ENCODE measurements around the gene GLCCI1.

The GLCCI1 gene

DNA sequence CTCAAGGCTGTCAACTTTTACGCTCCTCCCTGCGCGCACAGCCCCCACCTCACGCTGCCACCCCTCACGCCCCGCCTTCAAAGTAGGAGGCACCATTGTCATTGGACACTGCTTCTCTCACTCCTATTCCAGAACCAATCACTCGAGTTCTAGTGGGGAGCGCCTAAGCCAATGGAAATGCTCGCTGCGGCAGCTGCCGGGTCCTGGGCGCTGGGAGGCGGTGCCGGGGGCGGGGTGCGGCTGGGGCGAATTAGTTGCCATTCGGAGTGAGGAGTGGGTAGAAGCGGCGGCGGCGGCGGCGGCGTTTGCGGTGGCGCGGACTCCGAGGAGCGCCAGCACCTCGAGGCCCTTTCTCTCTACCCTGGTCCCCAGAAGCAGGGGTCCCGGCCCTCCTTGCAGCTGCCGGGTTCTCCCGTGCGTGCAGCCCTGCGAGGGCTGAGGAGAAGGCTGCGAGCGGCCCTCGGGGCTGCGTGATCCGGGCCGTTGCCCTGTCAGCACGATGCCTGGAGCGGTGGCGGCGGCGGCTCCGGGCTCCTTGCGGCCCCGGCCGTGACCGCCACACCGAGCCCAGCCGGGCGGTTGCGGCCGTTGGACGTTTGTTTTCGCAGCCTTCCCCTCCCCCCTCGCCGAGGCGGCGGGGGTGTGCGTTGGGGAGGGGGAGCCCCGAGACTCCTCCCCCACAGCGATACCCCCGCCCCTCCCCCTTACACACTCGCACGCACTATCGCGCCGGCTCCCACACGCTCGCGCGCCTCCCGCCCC is at the start of gene GLCCI1:
GLCCI1 (plus strand) TSS at position 253 of the 762 bp plus-strand sequence. CDS start 555 bp downstream, outside the sequence.
- peak; percentile 98 for DNase-seq

GRCh38 chr7:7919449-7919945 is 49.1 kb upstream of the GLCCI1 start:
- DNase-seq: no peak

DNA sequence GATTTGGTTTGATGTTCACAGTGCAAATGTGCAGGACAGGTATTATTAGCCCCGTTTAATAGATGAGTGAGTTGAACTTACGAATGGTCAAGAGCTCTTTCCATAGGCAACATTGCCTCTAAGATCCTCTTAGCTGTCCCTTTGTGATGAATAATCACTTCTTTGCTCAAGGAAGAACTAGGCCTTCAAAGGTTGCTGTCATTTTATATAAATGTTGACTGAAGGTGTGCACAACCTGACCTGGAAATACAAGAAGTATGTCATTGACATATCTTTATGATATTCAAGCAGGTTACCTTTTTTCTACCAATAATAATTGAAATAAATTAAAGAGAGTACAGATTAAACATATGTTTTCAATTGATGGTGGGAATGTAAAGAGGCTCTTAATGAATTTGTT is 48.5 kb upstream of the GLCCI1 start:
- no peak for DNase-seq

GRCh38 chr7:7920481-7920880 is 48.1 kb upstream of the GLCCI1 start:
- DNase-seq: no peak

GRCh38 chr7:7921830-7922229 is 46.8 kb upstream of the GLCCI1 start:
- DNase-seq: no peak

- DNase-seq: no peak
Measured at GRCh38 chr7:7922684-7923385, 45.8 kb upstream of the GLCCI1 start.

GRCh38 chr7:7923818-7924217 is 44.8 kb upstream of the GLCCI1 start:
- no peak for DNase-seq

DNA sequence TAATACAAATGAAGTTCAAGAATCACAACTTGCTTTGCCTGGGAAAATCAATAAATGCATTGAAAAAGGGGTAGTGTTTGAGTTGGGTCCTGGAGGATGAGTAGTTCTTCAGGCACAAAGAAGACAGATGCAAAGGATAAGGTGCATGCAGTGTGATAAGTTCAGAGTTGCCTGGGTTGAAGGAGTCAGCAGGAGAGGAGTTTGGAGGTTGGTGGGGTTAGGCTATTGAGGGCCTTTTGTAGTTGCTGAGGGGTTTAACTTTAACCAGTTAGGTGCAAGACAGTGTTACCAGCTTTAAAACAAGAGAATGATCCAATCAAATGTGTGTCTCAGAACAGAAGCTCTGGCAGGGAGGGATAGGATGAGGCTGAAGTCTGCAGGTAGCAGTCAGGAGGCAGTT is 44.3 kb upstream of the GLCCI1 start:
- DNase-seq: no peak

DNA sequence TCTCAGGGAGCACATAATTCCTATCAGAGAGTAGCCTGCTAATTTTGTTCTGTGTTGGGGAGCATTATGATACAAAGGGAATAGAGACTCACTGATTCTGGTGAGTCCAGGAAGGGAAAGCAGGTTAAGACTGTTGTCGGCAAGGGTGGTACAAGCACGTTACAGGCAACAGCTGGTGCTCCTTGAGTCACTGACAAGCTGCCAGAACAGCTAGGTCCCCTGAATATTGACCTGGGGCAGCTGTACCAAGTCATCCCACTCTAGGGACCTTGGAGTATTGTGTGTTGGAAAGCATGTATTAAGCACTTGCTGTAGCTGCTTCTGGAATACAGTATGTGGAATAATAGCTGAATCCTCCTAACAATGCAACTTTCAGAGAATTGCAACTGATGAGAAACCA is 37.0 kb upstream of the GLCCI1 start:
- DNase-seq: no peak

DNA sequence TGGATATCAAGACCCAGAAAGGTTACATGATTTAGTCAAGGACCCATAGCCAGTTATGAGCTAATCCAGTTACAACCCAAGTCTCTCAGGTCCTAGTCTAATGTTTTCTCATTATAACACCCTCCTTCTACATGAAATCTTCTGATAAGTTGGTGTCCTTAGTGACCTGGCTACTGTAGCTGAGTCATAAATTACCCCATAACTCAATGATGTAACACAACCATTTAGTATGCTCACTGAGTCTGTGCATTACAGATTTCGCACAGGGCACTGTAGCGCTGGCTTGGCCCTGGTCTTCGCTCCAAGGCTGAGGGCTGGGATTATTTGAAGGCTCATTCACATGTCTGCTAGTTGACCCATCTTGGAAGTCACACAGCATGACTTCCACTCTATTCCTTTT is 36.0 kb upstream of the GLCCI1 start:
- DNase-seq: no peak

DNA sequence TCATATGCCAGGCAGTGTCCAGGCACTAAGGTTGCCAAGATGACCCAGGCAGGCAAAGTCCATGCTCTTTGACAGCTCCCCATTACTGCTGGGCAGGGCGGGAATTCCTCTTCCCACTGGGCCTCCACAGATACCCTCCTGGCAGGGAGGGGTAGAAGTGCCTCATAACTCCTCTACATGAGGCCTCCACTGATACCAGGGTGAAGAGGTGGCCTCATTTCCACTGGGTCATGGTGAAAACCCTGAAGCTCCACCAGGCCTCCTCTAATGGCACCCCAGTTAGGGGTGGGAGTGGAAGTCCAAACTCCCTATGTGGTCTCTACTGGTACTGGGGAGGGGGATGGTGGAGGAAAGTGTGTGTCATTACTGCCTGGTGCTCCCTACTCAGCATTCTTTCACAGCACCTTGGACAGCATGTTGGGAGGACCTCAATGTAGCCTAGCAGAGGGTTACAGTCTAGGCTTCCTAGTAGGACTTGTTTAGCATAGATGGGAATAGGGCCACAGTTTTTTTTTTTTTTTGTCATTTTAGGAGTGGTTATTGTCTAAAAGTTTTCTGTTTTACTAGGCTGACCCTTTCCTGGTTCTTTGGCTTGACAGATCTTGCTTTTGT is 34.6 kb upstream of the GLCCI1 start:
- DNase-seq: no peak

GRCh38 chr7:7934945-7935344 is 33.7 kb upstream of the GLCCI1 start:
- no peak for DNase-seq

DNA sequence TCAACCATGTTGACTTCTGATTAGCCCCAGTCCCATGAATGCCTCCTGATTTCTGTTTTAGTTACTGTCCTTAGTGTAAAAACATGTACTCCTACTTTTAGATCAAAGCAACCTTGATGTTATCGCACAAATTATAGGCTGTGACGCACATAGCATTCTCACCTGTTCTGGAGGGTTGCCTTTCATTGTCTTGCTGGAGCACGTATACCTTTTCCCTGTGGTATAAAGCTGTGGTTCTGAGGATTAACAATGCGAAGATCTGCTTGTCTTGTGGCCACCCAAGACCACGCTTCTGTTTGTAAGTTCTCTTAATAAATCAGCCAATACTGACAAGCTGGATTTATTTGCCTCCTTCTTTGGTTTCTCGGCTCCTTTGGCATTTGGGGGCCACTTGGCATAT is 30.1 kb upstream of the GLCCI1 start:
- no peak for DNase-seq

- no peak for DNase-seq
Measured at GRCh38 chr7:7943951-7944350, 24.6 kb upstream of the GLCCI1 start.

- DNase-seq: no peak
Measured at GRCh38 chr7:7944619-7945282, 23.8 kb upstream of the GLCCI1 start.

- DNase-seq: no peak
Measured at GRCh38 chr7:7946486-7946885, 22.1 kb upstream of the GLCCI1 start.

- DNase-seq: no peak
Measured at GRCh38 chr7:7948232-7948631, 20.4 kb upstream of the GLCCI1 start.

- DNase-seq: no peak
Measured at GRCh38 chr7:7953806-7954205, 14.8 kb upstream of the GLCCI1 start.

DNA sequence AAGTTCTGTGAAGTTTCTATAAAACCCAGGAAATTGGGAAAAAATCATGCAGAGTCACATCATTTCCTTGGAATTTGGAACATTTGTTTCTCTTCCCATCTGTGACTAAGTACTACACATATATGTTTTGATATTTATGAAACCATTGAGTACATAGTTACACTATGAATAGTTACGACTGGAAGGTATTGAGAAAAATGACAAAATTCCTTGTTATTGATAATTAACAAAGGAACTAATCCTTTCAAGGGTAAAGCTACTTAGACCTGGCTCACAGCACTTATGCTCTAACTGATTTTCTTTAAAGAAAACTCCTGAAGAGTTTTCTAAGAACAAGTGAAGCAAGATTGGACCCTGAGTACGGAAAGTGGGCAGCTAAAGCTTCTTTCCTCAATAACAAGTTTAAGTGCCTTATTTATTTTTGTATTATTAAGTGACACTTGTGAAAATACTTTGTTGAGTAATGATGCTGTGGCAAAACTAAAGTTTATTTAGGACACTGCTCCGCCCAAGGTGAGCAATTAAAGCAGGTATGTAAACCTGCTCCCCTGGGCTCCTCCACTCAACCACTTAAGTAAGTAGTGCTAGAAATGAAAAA is 12.0 kb upstream of the GLCCI1 start:
- DNase-seq: no peak

GRCh38 chr7:7957513-7957912 is 11.1 kb upstream of the GLCCI1 start:
- no peak for DNase-seq

DNA sequence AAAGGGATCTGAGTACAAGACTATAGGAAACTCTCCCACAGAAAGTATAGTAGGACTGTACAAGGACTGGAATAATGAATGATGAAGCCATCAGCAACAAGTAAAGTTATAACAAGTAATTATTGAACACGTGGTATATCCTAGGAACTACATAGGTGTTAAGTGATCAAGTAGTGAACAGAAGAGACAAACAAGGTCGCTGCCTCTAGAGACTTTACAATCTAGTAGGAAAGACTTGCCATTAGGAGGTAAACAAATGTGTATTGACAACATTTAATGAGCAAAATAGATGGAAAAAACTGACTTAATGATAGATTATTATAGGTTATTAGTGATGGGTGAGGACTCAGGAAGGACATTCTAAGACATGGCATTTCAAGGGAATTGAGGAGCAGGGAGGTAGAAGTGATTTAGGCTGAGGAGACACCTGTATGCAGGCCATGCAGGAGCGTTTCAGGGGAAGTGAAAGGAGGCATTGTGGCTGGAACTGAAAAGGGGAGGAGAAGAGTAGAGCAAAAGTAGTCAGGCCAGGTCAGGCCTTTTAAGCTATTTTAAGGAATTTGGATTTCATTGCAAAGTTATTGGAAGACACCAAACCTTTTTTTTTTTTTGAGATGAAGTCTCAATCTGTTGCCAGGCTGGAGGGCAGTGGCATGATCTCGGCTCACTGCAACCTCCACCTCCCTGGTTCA is 8.5 kb upstream of the GLCCI1 start:
- DNase-seq: no peak

DNA sequence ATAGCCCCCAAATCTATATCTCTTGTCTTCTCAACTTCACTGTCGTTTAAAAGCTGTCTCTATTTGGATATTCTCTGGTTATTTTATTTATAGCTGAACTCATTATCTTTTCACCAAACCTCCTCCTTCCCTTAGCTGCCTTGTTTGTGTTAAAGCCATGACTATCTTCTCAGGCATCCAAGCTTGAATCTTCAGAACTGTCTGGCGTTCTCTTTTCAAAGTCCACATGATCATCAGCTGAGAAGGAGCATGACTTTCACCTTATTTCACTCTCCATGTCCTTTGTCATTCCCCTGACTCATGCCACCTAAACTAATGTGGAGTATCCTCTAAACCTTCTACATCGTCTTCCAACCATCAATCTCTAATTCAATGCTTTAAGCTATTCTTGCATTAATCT is 5.7 kb upstream of the GLCCI1 start:
- DNase-seq: no peak
